Metanephros (tissue), 1 donor: Measurements from ENCODE around the gene ITGA3. TPM values are rescaled to one million over a fixed set of nuclear protein-coding genes. Genes with fewer than 3 reads are reported as not detected.

ENCODE experiments used
- total RNA-seq: library from RNA; depleted of rRNA; stranded (reverse); fragments of >200 nt; gene quantifications from one replicate; pipeline ENCODE4 v1.2.3, GENCODE V29; 2014

The ITGA3 gene
- total RNA-seq, result 92.5 TPM

DNA sequence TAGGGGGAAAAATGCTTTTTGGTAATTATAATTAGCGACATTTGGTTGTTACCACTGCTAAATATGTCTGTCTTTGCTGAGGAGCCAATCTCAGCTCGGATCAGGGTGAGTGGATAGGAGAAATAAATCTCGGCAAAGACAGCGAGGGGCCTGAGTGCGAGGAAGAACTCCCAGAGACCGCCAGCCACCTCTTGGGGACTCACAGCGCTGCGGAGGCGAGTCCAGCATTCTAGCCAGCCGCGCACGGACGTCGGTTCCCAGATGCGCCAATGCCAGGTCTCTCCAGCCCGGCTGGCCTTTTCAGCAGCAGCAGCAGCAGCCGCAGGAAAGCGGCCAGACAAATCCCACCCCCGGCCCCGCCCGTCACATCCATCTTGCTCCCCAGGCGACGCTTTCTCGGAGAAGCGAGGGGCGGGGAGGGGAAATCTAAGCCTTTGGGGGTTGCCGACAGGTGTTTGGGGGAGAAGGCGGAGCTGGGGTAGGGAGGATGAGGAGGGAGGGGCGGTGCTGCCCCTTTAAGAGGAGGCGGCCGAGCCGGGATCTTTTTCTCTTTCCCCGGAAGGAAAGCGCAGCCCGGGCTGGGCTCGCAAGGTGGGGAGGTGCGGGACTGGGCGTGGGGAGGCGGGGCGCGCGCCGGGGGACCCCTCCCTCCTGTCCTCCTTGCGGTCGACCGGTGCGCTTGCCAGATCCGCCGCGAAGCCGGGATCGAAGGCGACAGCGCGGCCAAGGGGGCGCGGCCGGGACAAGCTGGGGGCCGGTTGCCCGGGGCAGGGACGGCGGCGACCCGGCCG is at the start of gene ITGA3:
TSS of gene ITGA3 (plus strand) at position 685 of the 791 bp plus-strand sequence. CDS start 330 bp downstream, outside the sequence.

GRCh38 chr17:50094753-50095619 is 39.1 kb downstream of the ITGA3 start, which contains the start of gene PDK2:
TSS of gene PDK2 (plus strand) at chr17:50095351. CDS start at chr17:50095436, 85 bp downstream.

GRCh38 chr17:50129728-50130558 is 74.0 kb downstream of the ITGA3 start, which contains the start of gene SAMD14:
TSS of gene SAMD14 (minus strand) at chr17:50130160. CDS start at chr17:50124959, 5,201 bp downstream.

Other genes with a start within 250 kb of the ITGA3 start
- not detected for gene TAC4, start 208.0 kb upstream of the ITGA3 start, total RNA-seq
- gene DLX4, start 86.9 kb upstream of the ITGA3 start, total RNA-seq, result not detected
- gene DLX3, start 60.9 kb upstream of the ITGA3 start, total RNA-seq, result 0.41 TPM
- gene PDK2, start 39.2 kb downstream of the ITGA3 start, total RNA-seq, result 76.7 TPM
- 7.1 TPM for gene SAMD14, start 74.0 kb downstream of the ITGA3 start, total RNA-seq
- 27.6 TPM for gene PPP1R9B, start 94.6 kb downstream of the ITGA3 start, total RNA-seq
- gene SGCA, start 109.9 kb downstream of the ITGA3 start, total RNA-seq, result 58.7 TPM
- gene COL1A1, start 145.5 kb downstream of the ITGA3 start, total RNA-seq, result 1,442 TPM
- 0.58 TPM for gene TMEM92, start 218.4 kb downstream of the ITGA3 start, total RNA-seq